HepG2 (cell line): ENCODE data around the gene GBE1. TPM values are rescaled to one million over a fixed set of nuclear protein-coding genes. Genes with fewer than 3 reads are reported as not detected.

Experiments used
- ATAC-seq: fragments of 200-7000 bp; cut with Tn5 transposase; 3 replicates; pipeline ENCODE4 v1.9.1; 2020; ENCODE audit warnings: mild to moderate bottlenecking, moderate library complexity
- BruUV-seq: library from RNA; stranded (reverse); fragments of 400-500 nt; replicated peaks from 2 replicates; lab custom pipeline; 2021; lab: Mats Ljungman, UMichigan
- CTCF ChIA-PET: fragments of 300-600 bp; formaldehyde crosslinking; extraction: SDS; loops from one replicate; lab custom pipeline; 2021; ENCODE audit warnings: low total read pairs, inconsistent platforms, low intra/inter-chr PET ratio; lab: Yijun Ruan, JAX
- POLR2A ChIA-PET: fragments of 350-600 bp; sonication (Branson Sonifier 250); formaldehyde crosslinking; loops from one replicate; lab custom pipeline; 2020; ENCODE audit warnings: antibody characterized with exemption, inconsistent platforms; lab: Yijun Ruan, JAX
- DNase-seq: peaks from one replicate; pipeline ENCODE4 v3.0.0-alpha.2; 2015; ENCODE audit warnings: low spot score
- FAIRE-seq: peaks from 3 replicates; lab custom pipeline; 2011; peaks lifted over from hg19 to GRCh38; lab: Jason Lieb, UNC
- H2AFZ ChIP-seq: one replicate; pipeline ENCODE4 v1.6.1; 2011; ENCODE audit warnings: low read length, inconsistent platforms
- H3K27ac ChIP-seq: fragments of 300-600 bp; 3 replicates; pipeline ENCODE4 v1.8.0; 2011; ENCODE audit warnings: mixed run types, mild to moderate bottlenecking, mixed read lengths, low read length, inconsistent platforms; ENCODE audit not compliant: insufficient read depth; ENCODE audit errors: extremely low read length
- H3K27me3 ChIP-seq, 2 experiments: fragments of 200-600 bp in 1 of 2; 2 replicates in 1 of 2; 3 replicates in 1 of 2; pipeline versions ENCODE4 v1.6.0 to v1.8.0; 2011; ENCODE audit warnings: low read length in 2 of 2, mild to moderate bottlenecking in 2 of 2, moderate library complexity in 2 of 2, inconsistent platforms in 1 of 2; ENCODE audit not compliant: insufficient read depth in 2 of 2, control insufficient read depth in 1 of 2
- H3K36me3 ChIP-seq, 2 experiments: fragments of 200-600 bp in 1 of 2; replicated peaks in 1 of 2; 2 replicates in 1 of 2; 3 replicates in 1 of 2; pipeline versions ENCODE4 v1.5.1 to v1.8.0; 2011; ENCODE audit warnings: low read length in 2 of 2, inconsistent platforms in 1 of 2; ENCODE audit not compliant: insufficient read depth in 2 of 2, control insufficient read depth in 1 of 2
- H3K4me1 ChIP-seq: 2 replicates; pipeline ENCODE4 v1.5.1; 2012; ENCODE audit warnings: low read length, inconsistent platforms; ENCODE audit not compliant: insufficient read depth
- H3K4me2 ChIP-seq: 2 replicates; pipeline ENCODE4 v1.6.0; 2011; ENCODE audit warnings: low read depth, low read length, inconsistent platforms
- H3K4me3 ChIP-seq, 3 experiments: fragments of 200-600 bp in 1 of 3; sonication (generic), shearing (Covaris generic) in 1 of 3; replicated peaks in 1 of 3; 2 replicates each; pipeline ENCODE4 v1.5.1; 2011 to 2016; ENCODE audit warnings: low read length in 3 of 3, inconsistent platforms in 2 of 3, low read depth in 2 of 3, mild to moderate bottlenecking in 2 of 3, control low read depth in 1 of 3, mixed read lengths in 1 of 3; ENCODE audit not compliant: insufficient read depth in 1 of 3
- H3K79me2 ChIP-seq: one replicate; pipeline ENCODE4 v1.6.1; 2011; ENCODE audit warnings: low read length, inconsistent platforms; ENCODE audit not compliant: insufficient read depth
- H3K9ac ChIP-seq: 2 replicates; pipeline ENCODE4 v1.6.0; 2011; ENCODE audit warnings: mild to moderate bottlenecking, low read depth, low read length, inconsistent platforms; ENCODE audit not compliant: insufficient read depth
- H3K9me3 ChIP-seq: 2 replicates; pipeline ENCODE4 v1.5.1; 2012; ENCODE audit warnings: mild to moderate bottlenecking, low read length
- H4K20me1 ChIP-seq: 2 replicates; pipeline ENCODE4 v1.6.0; 2011; ENCODE audit warnings: inconsistent platforms, mild to moderate bottlenecking, low read length, moderate library complexity; ENCODE audit not compliant: insufficient read depth
- AGO2 ChIP-seq: fragments of 200-400 bp; formaldehyde crosslinking; optimal IDR thresholded peaks from 2 replicates; pipeline ENCODE3; 2017; ENCODE audit warnings: mild to moderate bottlenecking, low read depth, low read length, moderate library complexity
- HNRNPH1 ChIP-seq: fragments of 200-400 bp; formaldehyde crosslinking; optimal IDR thresholded peaks from 2 replicates; pipeline ENCODE3; 2017; ENCODE audit warnings: mild to moderate bottlenecking, low read depth, low read length
- RERE ChIP-seq: IDR thresholded peaks from 2 replicates; pipeline ENCODE4 v1.6.1; 2016; ENCODE audit warnings: low read depth, missing genetic modification reagents, missing compliant biosample characterization
- SETDB1 ChIP-seq: sonication (generic); formaldehyde crosslinking; IDR thresholded peaks from 2 replicates; pipeline ENCODE4 v1.5.1; 2020; ENCODE audit warnings: missing genetic modification reagents, mild to moderate bottlenecking, borderline replicate concordance
- TFAP4 ChIP-seq: sonication (generic); IDR thresholded peaks from 2 replicates; pipeline ENCODE4 v1.6.1; 2016; ENCODE audit warnings: low read depth, borderline replicate concordance
- ZBTB8A ChIP-seq: sonication (generic); formaldehyde crosslinking; IDR thresholded peaks from 2 replicates; pipeline ENCODE4 v1.4.0; 2020; ENCODE audit warnings: mild to moderate bottlenecking, low read depth, missing genetic modification reagents, borderline replicate concordance
- ZFP36L2 ChIP-seq: sonication (generic); formaldehyde crosslinking; IDR thresholded peaks from 2 replicates; pipeline ENCODE4 v1.4.0; 2020; ENCODE audit warnings: missing genetic modification reagents
- ZSCAN31 ChIP-seq: sonication (generic); formaldehyde crosslinking; IDR thresholded peaks from 2 replicates; pipeline ENCODE4 v1.5.0; 2020; ENCODE audit warnings: low read depth, mild to moderate bottlenecking, missing genetic modification reagents
- WGBS: methylation state at CpG from one replicate; pipeline ENCODE4 v1.1.6; 2017; ENCODE audit warnings: low lambda C conversion rate; 5-methylcytosine and 5-hydroxymethylcytosine counted together
- in situ Hi-C: cut with HindIII; loops from 2 replicates; pipeline ENCODE4 v1.10.0; 2017; ENCODE audit warnings: low pct_unique_long_range_greater_than_20kb; ENCODE audit not compliant: extremely low pct_ligation_motif_present
- intact Hi-C: fragments of 100-400 bp; cut with micrococcal nuclease; formaldehyde crosslinking; loops from one replicate; pipeline ENCODE4 v1.10.0; 2022; ENCODE audit not compliant: unreplicated experiment
- polyA plus RNA-seq, 8 experiments: library from polyadenylated mRNA; depleted of rRNA in 3 of 8; stranded (reverse) in 7 of 8; unstranded in 1 of 8; fragments of >200 nt; fragmentation: Illumina TruSeq in 4 of 8; extraction: Trizol in 4 of 8; gene quantifications; 2 replicates each; pipeline versions ENCODE4 v1.2.1 to v1.2.3, GENCODE V29; 2011 to 2016; ENCODE audit warnings: low read depth in 4 of 8, missing spikeins in 1 of 8, mixed read lengths in 1 of 8; ENCODE audit not compliant: insufficient read depth in 1 of 8
- total RNA-seq, 5 experiments: library from RNA; depleted of rRNA; stranded (reverse); fragments of >200 nt; fragmentation: Illumina TruSeq; extraction: Trizol; gene quantifications; 2 replicates each; pipeline ENCODE4 v1.2.3, GENCODE V29; 2016; ENCODE audit warnings: low read depth in 1 of 5
- TF ChIP-seq, protein P1 (sequence below): sonication (generic); formaldehyde crosslinking; IDR thresholded peaks from 2 replicates; pipeline ENCODE4 v1.9.0; 2021; ENCODE audit warnings: mild to moderate bottlenecking, missing genetic modification reagents

The GBE1 gene
- total and polyA plus RNA-seq, 2 of the 13 experiments (the other 11 are each of a cell fraction or from before 2014, with no cell fraction given) = 22.9 to 36.1 TPM

- Histone ChIP-seq H3K9me3 (no peaks in the 10 kb centered on the region), H3K79me2 (no peaks in the 10 kb centered on the region), H3K27ac (no peak overlapping the region), H3K27me3 (no peaks in the 10 kb centered on the region), H3K4me2 (no peak overlapping the region), H3K36me3 (peaks cover 0 to 3% of the 10 kb centered on the region in 2 experiments; a peak in 1 of 5 replicates), H2AFZ (no peak overlapping the region), H4K20me1 (no peaks in the 10 kb centered on the region), H3K4me1 (no peaks in the 10 kb centered on the region), H3K4me3 (no peak overlapping the region), H3K9ac (no peak overlapping the region)
- ATAC-seq (no peak), FAIRE-seq (no peak), DNase-seq (no peak)
- POLR2A ChIA-PET = no interaction called here
- CTCF ChIA-PET = no interaction called here
- 90% methylated on average over 1 of the region's 1 CpG for WGBS
- intact Hi-C loops (no loop called here), in situ Hi-C loops (no loop called here)
- no TSS peak for BruUV-seq
- TF ChIP-seq RERE (CRISPR knock-in tag) = no peak
- TF ChIP-seq, protein P1, sequence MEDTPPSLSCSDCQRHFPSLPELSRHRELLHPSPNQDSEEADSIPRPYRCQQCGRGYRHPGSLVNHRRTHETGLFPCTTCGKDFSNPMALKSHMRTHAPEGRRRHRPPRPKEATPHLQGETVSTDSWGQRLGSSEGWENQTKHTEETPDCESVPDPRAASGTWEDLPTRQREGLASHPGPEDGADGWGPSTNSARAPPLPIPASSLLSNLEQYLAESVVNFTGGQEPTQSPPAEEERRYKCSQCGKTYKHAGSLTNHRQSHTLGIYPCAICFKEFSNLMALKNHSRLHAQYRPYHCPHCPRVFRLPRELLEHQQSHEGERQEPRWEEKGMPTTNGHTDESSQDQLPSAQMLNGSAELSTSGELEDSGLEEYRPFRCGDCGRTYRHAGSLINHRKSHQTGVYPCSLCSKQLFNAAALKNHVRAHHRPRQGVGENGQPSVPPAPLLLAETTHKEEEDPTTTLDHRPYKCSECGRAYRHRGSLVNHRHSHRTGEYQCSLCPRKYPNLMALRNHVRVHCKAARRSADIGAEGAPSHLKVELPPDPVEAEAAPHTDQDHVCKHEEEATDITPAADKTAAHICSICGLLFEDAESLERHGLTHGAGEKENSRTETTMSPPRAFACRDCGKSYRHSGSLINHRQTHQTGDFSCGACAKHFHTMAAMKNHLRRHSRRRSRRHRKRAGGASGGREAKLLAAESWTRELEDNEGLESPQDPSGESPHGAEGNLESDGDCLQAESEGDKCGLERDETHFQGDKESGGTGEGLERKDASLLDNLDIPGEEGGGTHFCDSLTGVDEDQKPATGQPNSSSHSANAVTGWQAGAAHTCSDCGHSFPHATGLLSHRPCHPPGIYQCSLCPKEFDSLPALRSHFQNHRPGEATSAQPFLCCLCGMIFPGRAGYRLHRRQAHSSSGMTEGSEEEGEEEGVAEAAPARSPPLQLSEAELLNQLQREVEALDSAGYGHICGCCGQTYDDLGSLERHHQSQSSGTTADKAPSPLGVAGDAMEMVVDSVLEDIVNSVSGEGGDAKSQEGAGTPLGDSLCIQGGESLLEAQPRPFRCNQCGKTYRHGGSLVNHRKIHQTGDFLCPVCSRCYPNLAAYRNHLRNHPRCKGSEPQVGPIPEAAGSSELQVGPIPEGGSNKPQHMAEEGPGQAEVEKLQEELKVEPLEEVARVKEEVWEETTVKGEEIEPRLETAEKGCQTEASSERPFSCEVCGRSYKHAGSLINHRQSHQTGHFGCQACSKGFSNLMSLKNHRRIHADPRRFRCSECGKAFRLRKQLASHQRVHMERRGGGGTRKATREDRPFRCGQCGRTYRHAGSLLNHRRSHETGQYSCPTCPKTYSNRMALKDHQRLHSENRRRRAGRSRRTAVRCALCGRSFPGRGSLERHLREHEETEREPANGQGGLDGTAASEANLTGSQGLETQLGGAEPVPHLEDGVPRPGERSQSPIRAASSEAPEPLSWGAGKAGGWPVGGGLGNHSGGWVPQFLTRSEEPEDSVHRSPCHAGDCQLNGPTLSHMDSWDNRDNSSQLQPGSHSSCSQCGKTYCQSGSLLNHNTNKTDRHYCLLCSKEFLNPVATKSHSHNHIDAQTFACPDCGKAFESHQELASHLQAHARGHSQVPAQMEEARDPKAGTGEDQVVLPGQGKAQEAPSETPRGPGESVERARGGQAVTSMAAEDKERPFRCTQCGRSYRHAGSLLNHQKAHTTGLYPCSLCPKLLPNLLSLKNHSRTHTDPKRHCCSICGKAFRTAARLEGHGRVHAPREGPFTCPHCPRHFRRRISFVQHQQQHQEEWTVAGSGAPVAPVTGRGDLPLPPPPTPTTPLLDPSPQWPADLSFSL (CRISPR knock-in tag) = no peak
- no peak for TF ChIP-seq TFAP4
- no peak for TF ChIP-seq ZSCAN31 (CRISPR knock-in tag)
- no peak for TF ChIP-seq HNRNPH1
- no peak for TF ChIP-seq SETDB1 (CRISPR knock-in tag)
- TF ChIP-seq AGO2 = no peak
- TF ChIP-seq ZFP36L2 = no peak
- TF ChIP-seq ZBTB8A (CRISPR knock-in tag) = no peak
Measured at GRCh38 chr3:81540787-81541186, 220.7 kb downstream of the GBE1 start.
